Measurements from ENCODE around the gene KIF21A.

Gene KIF21A

GRCh38 chr12:39287409-39287808 lies 155.5 kb downstream of the KIF21A start:
- DNase-seq (ENCODE audit: low read depth in 2 of 2), result no peak

- DNase-seq (ENCODE audit: low read depth in 2 of 2), result no peak
Measured at GRCh38 chr12:39278426-39278825, 164.5 kb downstream of the KIF21A start.

GRCh38 chr12:39277416-39277815 lies 165.5 kb downstream of the KIF21A start:
- no peak for DNase-seq (ENCODE audit: low read depth in 2 of 2)

- DNase-seq (ENCODE audit: low read depth in 2 of 2), result no peak
Measured at GRCh38 chr12:39275846-39276245, 167.1 kb downstream of the KIF21A start.

- DNase-seq (ENCODE audit: low read depth in 2 of 2), result no peak
Measured at GRCh38 chr12:39272871-39273655, 169.9 kb downstream of the KIF21A start.

- no peak for DNase-seq (ENCODE audit: low read depth in 2 of 2)
Measured at GRCh38 chr12:39269492-39269891, 173.4 kb downstream of the KIF21A start.

- no peak for DNase-seq (ENCODE audit: low read depth in 2 of 2)
Measured at GRCh38 chr12:39267886-39268285, 175.0 kb downstream of the KIF21A start.

- no peak for DNase-seq (ENCODE audit: low read depth in 2 of 2)
Measured at GRCh38 chr12:39252628-39253027, 190.3 kb downstream of the KIF21A start.
